Measurements from ENCODE around the gene RBBP7.
A peak's percentile ranks its signal among the peaks of the same experiment; 100 is the strongest.

Gene RBBP7

DNA sequence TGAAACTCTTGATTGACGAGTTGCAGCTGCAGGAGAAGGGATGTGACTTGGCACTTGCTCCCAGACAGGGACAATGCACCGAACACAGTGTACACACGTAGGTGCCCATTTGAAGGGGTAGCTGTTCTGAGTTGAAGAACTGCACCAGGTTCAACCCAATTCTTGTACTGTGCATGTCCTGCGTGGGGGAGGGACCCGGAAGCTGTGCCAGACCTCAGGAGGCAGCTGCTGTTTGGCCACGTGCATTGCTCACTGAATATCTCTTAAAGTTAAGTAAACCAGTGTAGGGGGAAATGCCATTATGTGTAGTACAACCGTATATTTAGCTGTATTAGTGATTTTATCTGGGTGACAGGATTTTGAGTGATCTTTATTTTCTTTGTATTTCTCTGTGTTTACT, 12.0 kb upstream of the RBBP7 start:
- TF ChIP-seq, protein P1, sequence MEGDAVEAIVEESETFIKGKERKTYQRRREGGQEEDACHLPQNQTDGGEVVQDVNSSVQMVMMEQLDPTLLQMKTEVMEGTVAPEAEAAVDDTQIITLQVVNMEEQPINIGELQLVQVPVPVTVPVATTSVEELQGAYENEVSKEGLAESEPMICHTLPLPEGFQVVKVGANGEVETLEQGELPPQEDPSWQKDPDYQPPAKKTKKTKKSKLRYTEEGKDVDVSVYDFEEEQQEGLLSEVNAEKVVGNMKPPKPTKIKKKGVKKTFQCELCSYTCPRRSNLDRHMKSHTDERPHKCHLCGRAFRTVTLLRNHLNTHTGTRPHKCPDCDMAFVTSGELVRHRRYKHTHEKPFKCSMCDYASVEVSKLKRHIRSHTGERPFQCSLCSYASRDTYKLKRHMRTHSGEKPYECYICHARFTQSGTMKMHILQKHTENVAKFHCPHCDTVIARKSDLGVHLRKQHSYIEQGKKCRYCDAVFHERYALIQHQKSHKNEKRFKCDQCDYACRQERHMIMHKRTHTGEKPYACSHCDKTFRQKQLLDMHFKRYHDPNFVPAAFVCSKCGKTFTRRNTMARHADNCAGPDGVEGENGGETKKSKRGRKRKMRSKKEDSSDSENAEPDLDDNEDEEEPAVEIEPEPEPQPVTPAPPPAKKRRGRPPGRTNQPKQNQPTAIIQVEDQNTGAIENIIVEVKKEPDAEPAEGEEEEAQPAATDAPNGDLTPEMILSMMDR (IDR thresholded peaks at IDR 0.05; ENCODE audit: low read length, missing control alignments): no peak
- H3K4me3 ChIP-seq (replicated peaks; ENCODE audit: low read depth, low read length): peak overlapping the region; percentile 53
- DNase-seq (ENCODE audit: low read depth): peak; percentile 41

DNA sequence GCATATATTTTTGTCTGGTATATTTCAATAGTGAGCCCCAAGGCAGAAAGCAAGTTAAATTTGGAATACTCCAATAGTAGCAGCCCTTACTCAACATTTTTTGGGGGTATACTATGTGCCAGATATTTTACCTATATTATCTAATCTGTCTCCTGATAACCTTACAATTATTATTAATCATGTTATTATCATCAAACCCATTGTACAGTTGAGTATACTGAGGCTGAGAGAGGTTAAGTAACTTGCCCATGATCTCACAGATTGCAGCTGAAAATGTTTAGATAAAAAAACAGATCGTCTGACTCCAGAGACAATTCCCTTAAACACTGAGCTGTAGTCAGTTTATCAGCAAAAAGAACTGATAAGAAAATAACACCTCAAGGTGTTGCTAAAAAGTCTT, 6.5 kb upstream of the RBBP7 start:
- DNase-seq (ENCODE audit: low read depth): no peak
- no peak overlapping the region for H3K4me3 ChIP-seq (replicated peaks; ENCODE audit: low read depth, low read length)
- TF ChIP-seq, protein P1 (IDR thresholded peaks at IDR 0.05; ENCODE audit: low read length, missing control alignments): no peak

- no peak overlapping the region for H3K4me3 ChIP-seq (replicated peaks; ENCODE audit: low read depth, low read length)
- TF ChIP-seq, protein P1 (IDR thresholded peaks at IDR 0.05; ENCODE audit: low read length, missing control alignments): no peak
- DNase-seq (ENCODE audit: low read depth): no peak
These were observed 4.4 kb upstream of the RBBP7 start for GRCh38 chrX:16874458-16875095.

DNA sequence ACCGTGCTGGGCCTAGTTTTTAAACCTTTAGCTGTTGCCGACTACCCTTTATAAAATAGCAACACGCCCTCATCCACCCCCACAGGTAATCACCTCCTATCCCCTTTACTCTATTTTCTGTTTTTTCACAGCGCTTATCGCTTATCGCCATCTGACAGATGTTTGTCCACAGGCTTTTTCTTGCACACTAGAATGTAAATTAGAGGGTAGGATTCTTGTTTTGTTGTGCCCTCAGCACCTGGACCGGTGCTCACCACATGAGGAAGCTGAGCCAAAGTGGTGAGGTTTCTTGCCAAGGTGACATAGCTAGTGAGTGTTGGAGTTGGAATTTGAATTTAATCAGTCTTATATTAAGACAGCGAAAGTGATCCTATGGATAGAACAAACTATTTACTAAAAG, 2.9 kb upstream of the RBBP7 start:
- TF ChIP-seq, protein P1 (IDR thresholded peaks at IDR 0.05; ENCODE audit: low read length, missing control alignments): no peak
- no peak for DNase-seq (ENCODE audit: low read depth)

GRCh38 chrX:16870862-16871815, 977 bp upstream of the RBBP7 start:
- DNase-seq (ENCODE audit: low read depth): peak; percentile 29
- TF ChIP-seq, protein P1 (IDR thresholded peaks at IDR 0.05; ENCODE audit: low read length, missing control alignments): no peak
- H3K4me3 ChIP-seq (replicated peaks; ENCODE audit: low read depth, low read length): peak overlapping the region; percentile 48

More for the DNA sequence above, 2.9 kb upstream of the RBBP7 start:
- H3K4me3 ChIP-seq (replicated peaks; ENCODE audit: low read depth, low read length): no peak overlapping the region

DNA sequence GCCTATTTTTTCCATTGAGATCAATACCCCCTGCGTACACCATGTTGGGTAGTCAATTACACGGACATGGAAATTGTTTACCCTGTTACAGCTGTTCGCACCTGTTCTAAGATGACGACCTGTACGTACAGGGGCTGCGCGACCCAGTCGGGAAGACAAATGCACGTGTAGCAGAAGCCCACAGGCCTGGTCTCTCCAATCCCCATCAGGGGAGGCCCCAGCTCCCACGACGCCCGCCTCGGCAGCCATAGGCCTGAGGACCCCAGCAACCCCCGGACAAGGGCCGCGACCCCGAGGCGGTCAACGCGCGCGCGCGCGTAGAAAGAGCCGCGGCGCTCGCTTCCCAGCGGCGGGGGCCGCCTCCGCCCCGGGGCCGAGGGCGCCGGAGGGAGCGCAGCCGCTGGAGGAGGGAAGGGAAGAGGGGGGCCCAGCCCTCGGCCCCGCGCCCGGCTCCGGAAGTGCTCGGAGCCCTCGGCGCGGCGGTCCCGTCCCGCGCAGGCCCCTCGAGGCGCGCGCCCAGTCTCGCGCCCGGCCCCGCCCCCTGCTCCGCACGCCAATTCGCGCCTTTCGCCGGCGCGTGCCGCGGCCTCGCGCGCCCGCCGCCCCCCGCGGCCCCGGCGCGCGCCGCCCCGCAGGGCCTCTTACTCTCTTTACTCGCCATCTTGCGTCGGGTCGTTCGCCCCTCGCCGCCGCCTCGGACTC, 618 bp downstream of the RBBP7 start:
- peak; percentile 18 for DNase-seq (ENCODE audit: low read depth)
- H3K4me3 ChIP-seq (replicated peaks; ENCODE audit: low read depth, low read length): peak overlapping the region; percentile 63
- TF ChIP-seq, protein P1 (IDR thresholded peaks at IDR 0.05; ENCODE audit: low read length, missing control alignments): no peak

Data from fibroblast of pulmonary artery (primary cell).